Non-pigmented ciliary epithelial cell (primary cell): ENCODE data around the gene BNIP1.
A peak's percentile ranks its signal among the peaks of the same experiment; 100 is the strongest.

Source experiments
- DNase-seq: peaks from one replicate; pipeline ENCODE4 v3.0.0-alpha.2; 2010; ENCODE audit warnings: low read depth

The BNIP1 gene

DNA sequence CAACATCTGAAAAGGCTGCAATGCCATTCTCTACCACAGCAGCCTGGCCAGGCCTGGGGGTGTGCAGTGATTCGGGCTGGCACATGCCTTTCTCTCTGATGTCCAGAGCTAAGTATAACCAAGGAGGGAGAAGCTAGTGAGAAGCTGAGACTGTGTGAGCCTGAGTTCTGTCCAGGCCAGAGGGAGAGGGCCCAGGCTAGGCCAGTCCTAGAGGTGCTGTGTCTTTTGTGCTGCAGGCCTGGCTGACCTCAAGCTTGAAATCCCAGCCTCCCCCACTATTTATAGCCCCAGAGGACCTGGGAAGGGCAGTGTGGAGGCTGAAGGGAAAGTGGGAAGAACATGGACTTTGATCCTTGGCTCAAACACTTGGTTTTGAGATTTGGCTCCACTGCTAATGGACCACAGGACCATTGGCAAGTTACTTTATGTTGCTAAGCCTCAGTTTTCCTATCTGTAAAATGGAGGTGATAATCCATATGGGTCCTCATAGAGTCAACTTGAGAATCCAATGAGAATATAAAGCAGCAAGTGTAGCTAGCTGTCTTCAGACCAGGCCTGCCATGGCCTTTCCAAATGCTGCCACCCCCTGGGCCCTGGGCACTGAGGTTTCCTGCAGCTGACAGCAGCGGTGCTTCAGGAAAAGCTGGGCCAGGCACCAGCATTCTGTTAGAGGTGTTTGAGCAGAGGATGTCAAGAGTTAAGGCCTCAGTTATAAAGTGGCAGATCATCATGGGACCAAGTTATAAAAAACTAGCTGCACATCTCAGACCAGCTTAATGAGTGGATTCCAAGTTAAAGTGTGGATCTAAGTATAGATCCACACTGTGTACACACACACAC lies 21.1 kb downstream of the BNIP1 start:
- DNase-seq = no peak

GRCh38 chr5:173172166-173172565 lies 27.8 kb downstream of the BNIP1 start:
- DNase-seq = no peak

GRCh38 chr5:173175523-173175922 lies 31.2 kb downstream of the BNIP1 start:
- no peak for DNase-seq

DNA sequence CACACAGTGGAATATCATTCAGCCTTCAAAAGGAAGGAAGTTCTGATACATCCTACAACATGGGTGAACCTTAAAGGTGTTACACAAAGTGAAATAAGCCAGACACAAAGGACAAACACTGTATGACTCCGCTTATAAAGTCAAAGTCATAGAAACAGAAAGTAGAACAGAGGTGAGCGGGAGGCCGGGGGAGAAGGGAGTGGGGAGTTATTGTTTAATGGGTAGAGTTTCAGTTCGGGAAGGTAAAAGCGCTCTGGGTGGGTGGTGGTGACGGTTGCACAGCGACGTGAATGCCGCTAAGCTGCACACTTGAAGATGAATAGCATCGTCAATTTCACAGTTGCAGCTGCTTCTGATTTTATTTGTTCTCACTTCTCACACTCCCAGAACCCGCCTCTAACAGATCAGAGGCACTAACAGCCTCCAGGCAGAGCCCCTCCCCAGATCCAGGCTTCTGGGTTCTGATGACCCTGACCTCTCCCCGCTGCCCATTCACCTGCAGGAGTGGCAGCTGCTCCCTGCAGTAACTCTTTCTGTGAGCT lies 34.1 kb downstream of the BNIP1 start:
- no peak for DNase-seq

DNA sequence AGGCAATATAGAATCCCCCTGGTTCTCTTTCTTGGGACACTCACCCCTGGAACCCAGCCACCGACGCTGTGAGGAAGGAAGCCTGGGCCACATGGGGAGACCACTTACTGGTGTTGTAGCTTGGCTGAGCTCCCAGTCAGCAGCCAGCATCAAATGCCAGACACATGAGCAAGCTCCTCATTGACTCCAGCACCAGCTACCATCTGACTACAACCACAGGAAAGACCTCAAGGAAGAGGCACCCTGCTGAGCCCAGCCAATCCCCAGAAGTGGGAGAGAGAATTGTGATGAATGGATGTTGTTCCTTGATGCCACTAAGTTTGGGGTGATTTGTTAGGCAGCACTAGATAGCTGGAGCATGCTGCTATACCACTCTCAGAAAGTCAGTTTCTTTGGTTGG lies 36.0 kb downstream of the BNIP1 start:
- DNase-seq = no peak

DNA sequence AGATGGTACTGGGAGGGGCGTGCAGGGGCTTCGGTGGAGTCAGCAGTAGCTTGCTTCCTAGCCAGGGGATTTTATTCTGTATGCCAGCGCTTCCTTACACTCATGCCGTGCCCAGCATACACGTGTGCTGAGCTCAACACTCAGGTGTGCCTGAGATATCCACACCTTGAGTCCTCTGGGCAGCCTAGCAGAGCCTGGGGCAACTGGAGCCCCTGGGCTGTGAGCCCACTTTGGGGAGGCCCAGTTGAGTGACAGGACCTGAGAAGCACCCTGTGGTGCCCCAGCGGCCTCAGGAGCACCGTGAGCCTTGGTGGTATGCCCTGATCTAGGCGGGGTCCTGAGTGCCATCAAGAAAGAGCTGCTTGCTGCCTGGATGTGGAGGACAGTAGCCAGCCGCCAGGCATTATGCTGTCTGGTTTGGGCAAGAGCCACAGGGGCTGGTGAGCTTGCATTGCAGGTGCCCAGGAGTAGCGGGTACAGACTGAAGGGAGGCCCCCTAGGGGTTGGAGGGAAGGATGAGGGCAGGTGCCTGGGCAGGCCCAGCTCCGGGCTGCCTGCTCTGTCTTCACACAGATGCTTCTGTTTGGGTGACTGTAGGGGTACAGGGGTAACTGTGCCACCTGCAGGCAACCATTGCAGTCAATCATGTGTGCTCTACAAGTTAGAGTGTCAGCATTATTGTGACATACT lies 42.9 kb downstream of the BNIP1 start:
- DNase-seq = no peak

DNA sequence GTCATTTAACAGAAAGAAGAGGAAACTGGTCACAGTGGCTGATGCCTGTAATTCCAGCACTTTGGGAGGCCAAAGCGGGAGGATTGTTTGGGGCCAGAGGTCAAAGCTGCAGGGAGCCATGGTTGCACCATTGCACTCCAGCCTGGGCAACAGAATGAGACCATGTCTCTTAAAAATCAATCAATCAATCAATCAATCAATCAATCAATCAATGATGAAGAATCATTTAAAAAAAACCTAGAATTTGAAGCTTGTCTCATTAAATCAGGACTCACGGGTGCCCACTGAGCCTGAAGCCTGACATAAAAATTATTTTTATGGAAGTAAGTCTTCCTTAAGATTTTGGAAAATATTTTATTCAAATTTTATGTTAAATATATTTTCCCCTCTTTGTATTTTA lies 43.9 kb downstream of the BNIP1 start:
- no peak for DNase-seq

GRCh38 chr5:173191015-173191414 lies 46.7 kb downstream of the BNIP1 start:
- no peak for DNase-seq

DNA sequence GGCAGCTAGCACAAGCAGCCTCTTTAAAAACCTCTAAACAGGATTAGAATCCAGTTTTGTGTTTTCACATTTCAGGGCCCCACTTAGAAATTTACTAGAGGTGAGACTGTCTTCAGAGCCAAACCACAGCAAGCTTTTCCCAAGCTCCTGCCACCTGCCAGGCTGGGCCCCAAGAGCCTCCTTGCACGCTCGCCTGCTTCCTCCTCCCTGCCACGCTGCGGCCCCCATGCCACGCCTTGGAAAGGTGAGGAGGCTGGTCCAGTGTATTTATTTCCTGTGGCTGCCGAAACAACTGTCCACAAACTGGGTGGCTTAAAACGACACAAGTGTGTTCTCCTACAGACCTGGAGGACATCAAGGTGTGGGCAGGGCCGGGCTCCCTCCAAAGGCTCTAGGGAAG lies 47.2 kb downstream of the BNIP1 start:
- no peak for DNase-seq

- DNase-seq = no peak
Measured at GRCh38 chr5:173192561-173192960, 48.2 kb downstream of the BNIP1 start.

DNA sequence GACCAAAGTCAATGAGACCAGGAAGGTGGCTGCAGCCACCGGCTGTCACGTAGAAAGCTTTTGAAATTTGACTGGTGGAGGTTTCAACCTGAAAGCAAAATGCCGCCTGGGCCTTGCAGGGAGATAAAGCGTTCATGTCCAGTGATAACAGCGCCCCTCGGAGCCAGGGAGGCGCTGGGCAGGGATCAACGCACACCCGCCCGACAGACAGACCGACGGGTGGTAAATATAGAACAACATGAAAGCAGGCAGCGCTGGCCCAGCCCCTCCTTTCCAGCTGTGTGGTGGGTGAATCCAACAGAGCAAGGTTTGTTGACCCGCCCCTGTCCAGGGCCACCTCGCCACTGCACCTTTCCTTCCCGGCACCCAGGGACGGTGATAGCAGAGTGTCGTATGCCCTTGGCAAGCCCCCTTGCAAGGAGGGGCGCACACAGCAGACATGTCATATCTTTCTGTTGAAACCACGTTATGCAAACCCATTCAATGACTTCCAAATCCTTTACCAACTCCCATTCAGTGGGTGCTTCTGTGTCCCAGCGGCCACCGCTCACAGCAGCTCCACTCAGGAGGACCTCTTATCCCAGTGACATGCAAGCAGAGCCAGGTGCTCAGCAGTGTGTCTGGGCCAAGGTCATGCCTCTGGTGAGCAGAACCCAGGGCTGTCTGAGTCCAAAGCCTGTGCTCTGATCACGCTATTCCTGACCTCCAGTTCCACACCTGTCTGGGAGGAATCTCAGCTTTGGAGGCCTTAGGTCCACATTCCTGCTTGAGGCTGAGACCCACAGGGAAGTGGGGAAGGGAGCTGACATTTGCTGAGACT lies 52.0 kb downstream of the BNIP1 start:
- no peak for DNase-seq

GRCh38 chr5:173197375-173197891 lies 53.1 kb downstream of the BNIP1 start:
- DNase-seq = no peak

- no peak for DNase-seq
Measured at GRCh38 chr5:173198049-173198448, 53.7 kb downstream of the BNIP1 start.

GRCh38 chr5:173200356-173200755 lies 56.0 kb downstream of the BNIP1 start:
- no peak for DNase-seq

DNA sequence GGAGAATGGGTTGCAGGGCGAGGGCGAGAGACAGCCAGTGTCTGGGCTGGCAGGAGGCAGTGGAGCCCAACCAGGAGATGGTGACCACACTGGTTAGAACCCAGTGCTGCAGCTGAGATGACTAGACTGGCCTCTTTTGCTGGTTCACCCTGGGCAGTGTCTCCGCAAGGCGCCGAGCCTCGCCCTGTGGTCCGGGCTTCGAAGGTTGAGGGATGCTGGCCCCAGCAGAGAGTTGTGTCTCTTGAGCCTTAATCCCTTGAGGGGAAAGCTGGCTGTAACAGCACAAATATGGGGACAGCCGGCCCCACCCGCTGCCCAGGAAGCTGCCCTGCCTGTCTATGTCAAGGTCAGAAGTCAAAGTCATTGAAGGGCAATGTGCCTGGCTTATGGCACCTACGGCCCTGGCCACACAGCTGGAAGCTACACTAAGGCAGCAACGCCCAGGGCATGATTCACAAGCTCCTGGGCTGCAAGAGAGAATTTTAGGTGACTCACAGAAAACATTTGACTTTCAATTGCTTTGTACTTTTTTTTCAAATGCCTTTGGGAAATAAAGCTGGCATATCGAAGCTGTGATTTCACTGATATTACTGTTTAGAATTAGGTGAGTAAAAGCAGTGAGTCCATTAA lies 57.4 kb downstream of the BNIP1 start:
- peak; percentile 49 for DNase-seq

DNA sequence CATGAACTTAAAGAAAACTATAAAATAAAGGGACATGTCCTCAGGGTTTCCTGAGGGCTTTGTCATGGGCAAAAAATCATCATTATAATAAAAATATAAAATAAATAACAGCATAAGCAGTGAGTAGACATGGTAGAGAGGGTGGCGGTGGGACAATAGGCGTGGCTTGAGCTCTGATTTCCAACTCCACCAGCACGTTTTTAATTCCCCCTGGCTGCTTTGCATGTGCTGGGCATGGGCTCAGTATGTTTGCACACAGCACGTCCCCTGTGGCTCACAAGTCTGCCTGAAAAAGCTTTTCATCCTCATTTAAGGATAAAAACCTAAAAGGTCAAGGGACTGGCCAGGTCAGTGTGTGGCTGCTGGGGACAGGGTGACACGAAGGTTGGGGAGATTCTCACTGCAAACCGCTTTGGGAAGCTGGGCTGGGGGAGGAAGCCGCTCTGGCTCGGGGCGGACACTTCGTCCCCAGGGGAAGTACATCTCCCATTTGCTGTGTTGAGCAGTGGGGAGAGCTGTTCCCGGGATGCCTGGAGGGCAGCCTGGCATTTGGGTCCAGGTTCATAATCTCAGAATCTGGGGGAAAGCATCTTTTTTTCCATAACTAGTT lies 58.0 kb downstream of the BNIP1 start:
- no peak for DNase-seq

DNA sequence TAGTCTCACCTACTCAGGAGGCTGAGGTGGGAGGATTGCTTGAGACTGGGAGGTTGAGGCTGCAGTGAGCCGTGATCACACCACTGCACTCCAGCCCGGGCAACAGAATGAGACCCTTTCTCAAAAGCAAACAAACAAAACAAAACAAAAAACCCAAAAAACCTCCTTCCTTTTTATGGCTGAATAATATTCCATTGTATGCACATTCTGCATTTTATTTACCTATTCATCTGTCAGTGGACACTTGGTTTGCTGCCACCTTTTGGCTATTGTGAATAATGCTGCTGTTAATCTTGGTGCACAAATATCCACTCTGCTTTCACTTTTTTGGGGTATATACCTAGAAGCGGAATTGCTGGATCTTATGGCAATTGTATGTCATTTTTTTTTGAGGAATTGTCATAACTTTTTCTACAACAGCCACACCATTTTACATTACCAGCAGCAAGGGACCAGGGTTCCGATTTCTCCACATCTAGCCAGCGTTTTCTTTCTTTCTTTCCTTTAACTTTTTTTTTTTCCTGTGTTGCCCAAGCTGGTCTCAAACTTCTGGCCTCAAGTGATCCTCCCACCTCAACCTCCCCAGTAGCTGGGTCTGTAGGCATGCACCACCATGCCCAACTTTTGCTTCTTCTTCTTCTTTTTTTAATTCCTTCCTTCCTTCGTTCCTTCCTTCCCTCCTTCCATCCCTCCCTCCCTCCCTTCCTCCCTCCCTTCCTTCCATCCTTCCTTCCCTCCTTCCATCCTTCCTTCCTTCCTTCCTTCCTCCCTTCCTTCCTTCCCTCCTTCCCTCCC lies 60.1 kb downstream of the BNIP1 start:
- no peak for DNase-seq

DNA sequence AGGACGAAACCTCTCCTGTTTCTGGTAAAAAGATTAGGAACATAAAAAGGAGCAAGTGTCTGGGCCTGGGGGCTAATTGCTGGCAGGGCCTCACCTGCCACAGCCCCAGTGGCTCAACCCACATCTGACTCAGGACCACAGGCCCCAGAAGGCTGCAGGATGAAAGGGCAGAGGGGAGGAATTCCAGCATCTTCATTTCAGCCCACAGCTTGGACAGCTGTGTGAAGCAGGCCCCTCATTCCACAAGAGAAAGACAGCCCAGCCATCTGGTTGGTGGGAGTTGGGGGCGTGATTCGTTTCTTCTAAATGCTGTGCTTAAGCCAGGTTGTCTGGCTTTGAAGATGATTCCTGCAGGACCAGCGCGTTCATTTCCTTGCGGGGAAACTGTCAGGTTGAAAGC lies 61.6 kb downstream of the BNIP1 start:
- DNase-seq = no peak

- DNase-seq = no peak
Measured at GRCh38 chr5:173208296-173208695, 64.0 kb downstream of the BNIP1 start.

GRCh38 chr5:173210877-173211276 lies 66.5 kb downstream of the BNIP1 start:
- DNase-seq = no peak
